Endothelial cell of umbilical vein (primary cell): ENCODE data around the gene LRRC8C. TPM values are rescaled to one million over a fixed set of nuclear protein-coding genes. Genes with fewer than 3 reads are reported as not detected.

Experiments used
- BruUV-seq: library from RNA; stranded (reverse); fragments of 400-500 nt; replicated peaks from 2 replicates; lab custom pipeline; 2021; lab: Mats Ljungman, UMichigan
- CTCF ChIA-PET: fragments of 300-600, 350-600 bp; sonication (Branson Sonifier 250); formaldehyde crosslinking; loops from one replicate; lab custom pipeline; 2021; ENCODE audit warnings: antibody characterized with exemption, inconsistent platforms; lab: Charles Lee
- POLR2A ChIA-PET: fragments of 300-600, 350-600 bp; sonication (Branson Sonifier 250); formaldehyde crosslinking; loops from one replicate; lab custom pipeline; 2021; ENCODE audit warnings: antibody characterized with exemption, inconsistent platforms; lab: Charles Lee
- DNase-seq: peaks from one replicate; pipeline ENCODE4 v3.0.0-alpha.2; 2011; ENCODE audit warnings: low read depth, low spot score
- FAIRE-seq: peaks from 2 replicates; lab custom pipeline; 2011; peaks lifted over from hg19 to GRCh38; lab: Jason Lieb, UNC
- H2AFZ ChIP-seq: 2 replicates; pipeline ENCODE4 v1.6.0; 2012; ENCODE audit warnings: low read depth, low read length, control low read depth, inconsistent platforms
- H3K27ac ChIP-seq: 2 replicates; pipeline ENCODE4 v1.5.1; 2011; ENCODE audit warnings: low read depth, mild to moderate bottlenecking, control low read depth, low read length, moderate library complexity; ENCODE audit not compliant: insufficient read depth
- H3K27me3 ChIP-seq, 2 experiments: 2 replicates each; pipeline versions ENCODE4 v1.6.0 to v1.6.1; 2011; ENCODE audit warnings: low read length in 2 of 2, mixed read lengths in 1 of 2; ENCODE audit not compliant: control insufficient read depth in 2 of 2, insufficient read depth in 2 of 2
- H3K36me3 ChIP-seq, 2 experiments: 2 replicates in 1 of 2; 3 replicates in 1 of 2; pipeline ENCODE4 v1.5.1; 2011; ENCODE audit warnings: low read length in 2 of 2, mild to moderate bottlenecking in 1 of 2, moderate library complexity in 1 of 2; ENCODE audit not compliant: control insufficient read depth in 2 of 2, insufficient read depth in 2 of 2; ENCODE audit errors: extremely low read depth in 1 of 2
- H3K4me1 ChIP-seq: 3 replicates; pipeline ENCODE4 v1.5.1; 2011; ENCODE audit warnings: mild to moderate bottlenecking, low read length; ENCODE audit not compliant: control insufficient read depth, insufficient read depth; ENCODE audit errors: extremely low read depth
- H3K4me2 ChIP-seq: 2 replicates; pipeline ENCODE4 v1.6.1; 2011; ENCODE audit warnings: low read length, control low read depth, mixed read lengths; ENCODE audit not compliant: insufficient read depth
- H3K4me3 ChIP-seq, 3 experiments: fragments of 200-600 bp in 1 of 3; sonication (generic), shearing (Covaris generic) in 1 of 3; replicated peaks in 1 of 3; 2 replicates each; pipeline ENCODE4 v1.5.1; 2011 to 2016; ENCODE audit warnings: control low read depth in 3 of 3, low read length in 3 of 3, mild to moderate bottlenecking in 2 of 3, inconsistent platforms in 1 of 3, low read depth in 1 of 3, moderate library complexity in 1 of 3; ENCODE audit not compliant: insufficient read depth in 1 of 3
- H3K79me2 ChIP-seq: 2 replicates; pipeline ENCODE4 v1.6.0; 2012; ENCODE audit warnings: low read length, inconsistent platforms; ENCODE audit not compliant: control insufficient read depth, insufficient read depth
- H3K9ac ChIP-seq: replicated peaks from 2 replicates; pipeline ENCODE3; 2011; ENCODE audit warnings: low read length, control low read depth; ENCODE audit not compliant: insufficient read depth; ENCODE audit errors: extremely low read depth
- H3K9me1 ChIP-seq: replicated peaks from 3 replicates; pipeline ENCODE4 v1.6.0; 2011; ENCODE audit warnings: mild to moderate bottlenecking, low read length; ENCODE audit not compliant: control insufficient read depth, insufficient read depth; ENCODE audit errors: extremely low read depth
- H3K9me3 ChIP-seq: replicated peaks from 2 replicates; pipeline ENCODE4 v1.5.1; 2012; ENCODE audit warnings: low read length, inconsistent platforms; ENCODE audit not compliant: control insufficient read depth, insufficient read depth
- H4K20me1 ChIP-seq: replicated peaks from 2 replicates; pipeline ENCODE3; 2011; ENCODE audit warnings: mild to moderate bottlenecking, low read length; ENCODE audit not compliant: control insufficient read depth, insufficient read depth; ENCODE audit errors: extremely low read depth
- CTCF ChIP-seq, 2 donors: IDR thresholded peaks; 1 replicate in 1 of 2; 2 replicates in 1 of 2; pipeline ENCODE4 v1.5.1; 2011; ENCODE audit warnings: low read length in 2 of 2, mild to moderate bottlenecking in 2 of 2, moderate library complexity in 2 of 2, control low read depth in 1 of 2, inconsistent platforms in 1 of 2, low read depth in 1 of 2; ENCODE audit not compliant: insufficient read depth in 1 of 2; ENCODE audit errors: extremely low read depth in 1 of 2
- EZH2 ChIP-seq: IDR thresholded peaks from 2 replicates; pipeline ENCODE4 v1.6.1; 2012; ENCODE audit warnings: borderline replicate concordance, low read depth, mild to moderate bottlenecking, moderate library complexity, low read length, inconsistent platforms; ENCODE audit not compliant: severe bottlenecking
- FOS ChIP-seq: IDR thresholded peaks from 2 replicates; pipeline ENCODE4 v1.6.1; 2011; ENCODE audit warnings: mild to moderate bottlenecking, low read length, moderate library complexity, borderline replicate concordance; ENCODE audit not compliant: insufficient read depth
- GATA2 ChIP-seq: IDR thresholded peaks from 2 replicates; pipeline ENCODE4 v1.7.0; 2011; ENCODE audit warnings: low read depth, mild to moderate bottlenecking, moderate library complexity, mixed read lengths, low read length; ENCODE audit not compliant: insufficient read length, insufficient read depth
- JUN ChIP-seq: IDR thresholded peaks from 2 replicates; pipeline ENCODE4 v1.6.1; 2011; ENCODE audit warnings: borderline replicate concordance, low read depth; ENCODE audit not compliant: insufficient read length, insufficient read depth
- MAX ChIP-seq: IDR thresholded peaks from 2 replicates; pipeline ENCODE4 v1.6.1; 2011; ENCODE audit not compliant: insufficient read depth, insufficient read length
- MYC ChIP-seq: IDR thresholded peaks from one replicate; pipeline ENCODE4 v1.6.1; 2011; ENCODE audit warnings: mild to moderate bottlenecking, low read depth, low read length
- POLR2A ChIP-seq: IDR thresholded peaks from 2 replicates; pipeline ENCODE4 v1.6.1; 2012; ENCODE audit warnings: low read depth, mild to moderate bottlenecking, control low read depth, low read length
- POLR2AphosphoS5 ChIP-seq: IDR thresholded peaks from 2 replicates; pipeline ENCODE4 v1.6.1; 2012; ENCODE audit warnings: low read depth, mild to moderate bottlenecking, control low read depth, low read length, moderate library complexity; ENCODE audit not compliant: insufficient read depth
- dilution Hi-C: fragments of 300-500 bp; cut with MboI; formaldehyde crosslinking; loops from one replicate; pipeline ENCODE4 v1.15.0; 2019; ENCODE audit warnings: low sequenced_read_pairs; ENCODE audit not compliant: extremely low pct_ligation_motif_present
- intact Hi-C: fragments of 100-400 bp; cut with micrococcal nuclease; formaldehyde crosslinking; loops from one replicate; pipeline ENCODE4 v1.10.0; 2022
- polyA plus RNA-seq, 4 experiments: library from polyadenylated mRNA; depleted of rRNA in 3 of 4; stranded (reverse) in 3 of 4; unstranded in 1 of 4; fragments of >200 nt; gene quantifications; 2 replicates each; pipeline versions ENCODE4 v1.2.1 to v1.2.3, GENCODE V29; 2011 to 2012; ENCODE audit warnings: missing spikeins in 1 of 4
- total RNA-seq: library from RNA; stranded (reverse); gene quantifications from 2 replicates; pipeline ENCODE4 v1.2.3, GENCODE V29; 2021

The LRRC8C gene
- total and polyA plus RNA-seq, 2 donors (not counting 3 experiments of a cell fraction or from before 2014, with no cell fraction given), result 33.6 to 51.5 TPM

DNA sequence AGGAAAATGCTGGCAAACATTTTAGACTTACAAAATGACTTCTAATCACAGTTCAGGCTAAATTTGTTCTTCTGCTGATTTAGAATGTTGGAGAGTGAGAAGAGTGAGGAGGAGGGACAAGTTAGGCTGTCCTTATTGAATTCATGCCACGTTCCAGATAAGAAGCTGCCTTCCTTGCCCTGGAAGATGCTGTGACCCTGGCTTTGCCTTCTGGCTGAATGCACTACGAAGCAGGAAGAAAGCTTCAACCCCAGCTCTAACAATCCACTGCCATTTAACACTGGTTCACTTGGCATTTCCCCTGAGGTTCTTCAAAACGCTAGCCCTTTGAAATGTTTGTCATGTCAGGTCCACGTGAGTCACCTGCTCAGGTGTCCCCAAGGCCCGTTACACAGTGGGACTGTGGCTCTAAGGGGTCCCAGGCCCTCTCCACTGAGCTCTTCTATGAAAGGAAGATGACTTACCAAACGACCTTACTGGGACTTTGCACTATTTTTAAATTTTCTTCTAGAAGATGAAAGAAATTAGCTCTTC is 30.0 kb upstream of the LRRC8C start:
- dilution Hi-C loops, result no loop called here
- POLR2A ChIA-PET, result interaction anchor here (0.5 kb wide), 1 partner anchor 14 kb away, joined by 7 read pairs; no protein-coding TSS in a partner anchor
- DNase-seq, result no peak
- Histone ChIP-seq H3K9me3 (no peaks in the 10 kb centered on the region), H3K4me1 (peaks cover 14% of the 10 kb centered on the region), H3K27me3 (no peaks in the 10 kb centered on the region), H3K27ac (no peak overlapping the region), H3K9ac (no peak overlapping the region), H3K4me2 (no peak overlapping the region), H3K36me3 (no peaks in the 10 kb centered on the region), H3K9me1 (no peaks in the 10 kb centered on the region), H2AFZ (no peak overlapping the region), H3K4me3 (no peak overlapping the region), H3K79me2 (no peaks in the 10 kb centered on the region), H4K20me1 (no peaks in the 10 kb centered on the region)
- CTCF ChIA-PET, result interaction anchor here (1.0 to 5.2 kb wide), 9 partner anchors 9 to 161 kb away, joined by 3 to 37 read pairs (median 4); no protein-coding TSS in a partner anchor
- TF ChIP-seq EZH2, result no peak
- TF ChIP-seq FOS, result no peak
- TF ChIP-seq CTCF (IDR thresholded peaks at IDR 0.05; ENCODE audit: extremely low read depth in 1 of 2, insufficient read depth in 1 of 2, low read depth in 1 of 2, low read length in 2 of 2), result no peak
- TF ChIP-seq MYC, result no peak
- TF ChIP-seq POLR2A, result no peak
- no peak for TF ChIP-seq POLR2AphosphoS5
- no peak for TF ChIP-seq MAX
- no peak for TF ChIP-seq GATA2
- TF ChIP-seq JUN, result no peak
- intact Hi-C loops, result loop anchor here (10.0 kb wide), 1 partner anchor 382 kb away; no protein-coding TSS in a partner anchor
- no TSS peak for BruUV-seq
- FAIRE-seq, result no peak
